Stimulated activated CD4-positive, alpha-beta T cell treated with anti-CD3 and anti-CD28 coated beads, Interleukin-4, amount 100 ng/mL, for 4 hours (primary cell): ENCODE results near the gene RBFOX2.

Source experiments
- DNase-seq, 2 experiments: peaks; one replicate each; pipeline ENCODE4 v3.0.0-alpha.2; 2020

RBFOX2 gene

GRCh38 chr22:35854334-35854733 is 174.3 kb downstream of the RBFOX2 start:
- no peak for DNase-seq

- no peak for DNase-seq
Measured at GRCh38 chr22:35852076-35852475, 176.5 kb downstream of the RBFOX2 start.

- no peak for DNase-seq
Measured at GRCh38 chr22:35850831-35851230, 177.8 kb downstream of the RBFOX2 start.

GRCh38 chr22:35846804-35847203 is 181.8 kb downstream of the RBFOX2 start:
- no peak for DNase-seq

- DNase-seq = no peak
Measured at GRCh38 chr22:35844886-35845285, 183.7 kb downstream of the RBFOX2 start.

- no peak for DNase-seq
Measured at GRCh38 chr22:35842954-35843353, 185.7 kb downstream of the RBFOX2 start.

GRCh38 chr22:35842519-35842913 is 186.1 kb downstream of the RBFOX2 start:
- DNase-seq = no peak

- DNase-seq = no peak
Measured at GRCh38 chr22:35841907-35842518, 186.6 kb downstream of the RBFOX2 start.

GRCh38 chr22:35840302-35840739 is 188.3 kb downstream of the RBFOX2 start:
- no peak for DNase-seq

GRCh38 chr22:35839841-35840301 is 188.8 kb downstream of the RBFOX2 start:
- no peak for DNase-seq

- DNase-seq = no peak
Measured at GRCh38 chr22:35838855-35839576, 189.6 kb downstream of the RBFOX2 start.

- no peak for DNase-seq
Measured at GRCh38 chr22:35837101-35837727, 191.4 kb downstream of the RBFOX2 start.

GRCh38 chr22:35835998-35836691 is 192.5 kb downstream of the RBFOX2 start:
- DNase-seq = no peak

GRCh38 chr22:35835267-35835997 is 193.2 kb downstream of the RBFOX2 start:
- no peak for DNase-seq

GRCh38 chr22:35834061-35834460 is 194.6 kb downstream of the RBFOX2 start:
- no peak for DNase-seq

- DNase-seq = no peak
Measured at GRCh38 chr22:35830305-35830704, 198.3 kb downstream of the RBFOX2 start.

GRCh38 chr22:35824256-35824655 is 204.4 kb downstream of the RBFOX2 start:
- no peak for DNase-seq

- DNase-seq = no peak
Measured at GRCh38 chr22:35821654-35822053, 207.0 kb downstream of the RBFOX2 start.

- DNase-seq = no peak
Measured at GRCh38 chr22:35819421-35819820, 209.2 kb downstream of the RBFOX2 start.

GRCh38 chr22:35818897-35819296 is 209.7 kb downstream of the RBFOX2 start:
- DNase-seq = no peak

GRCh38 chr22:35812600-35812999 is 216.0 kb downstream of the RBFOX2 start:
- no peak for DNase-seq

GRCh38 chr22:35811670-35812069 is 217.0 kb downstream of the RBFOX2 start:
- DNase-seq = no peak

GRCh38 chr22:35809816-35810215 is 218.8 kb downstream of the RBFOX2 start:
- DNase-seq = no peak
